GM19468 (cell line): Measurements from ENCODE around the gene SLIT1.

ENCODE experiments used
- ATAC-seq: cut with Tn5 transposase; IDR thresholded peaks from one replicate; pipeline ENCODE4 v1.9.1; 2021; ENCODE audit warnings: mild to moderate bottlenecking, moderate library complexity, moderate number of reproducible peaks; ENCODE audit not compliant: unreplicated experiment; ENCODE audit errors: extremely low read depth

Gene SLIT1

DNA sequence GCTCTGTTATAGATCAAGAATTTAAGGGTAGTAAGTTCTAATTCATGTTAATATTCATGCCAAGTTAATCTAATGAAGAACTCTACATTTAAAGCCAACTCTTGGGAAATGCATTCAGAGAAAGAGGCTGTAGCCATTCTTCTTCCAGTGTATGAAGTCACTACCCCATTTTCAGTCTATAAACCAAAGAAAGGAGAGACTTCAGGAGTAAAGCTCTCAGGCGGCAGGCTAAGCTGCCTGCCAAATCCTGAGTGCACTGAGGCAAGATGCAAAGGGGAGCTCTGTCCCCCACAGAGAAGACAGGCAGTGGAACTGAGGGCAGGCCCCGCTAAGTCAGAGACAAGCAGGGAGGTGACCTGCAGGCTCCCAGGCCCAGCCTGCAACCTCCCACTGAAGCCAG, 41.5 kb downstream of the SLIT1 start:
- no peak for ATAC-seq

DNA sequence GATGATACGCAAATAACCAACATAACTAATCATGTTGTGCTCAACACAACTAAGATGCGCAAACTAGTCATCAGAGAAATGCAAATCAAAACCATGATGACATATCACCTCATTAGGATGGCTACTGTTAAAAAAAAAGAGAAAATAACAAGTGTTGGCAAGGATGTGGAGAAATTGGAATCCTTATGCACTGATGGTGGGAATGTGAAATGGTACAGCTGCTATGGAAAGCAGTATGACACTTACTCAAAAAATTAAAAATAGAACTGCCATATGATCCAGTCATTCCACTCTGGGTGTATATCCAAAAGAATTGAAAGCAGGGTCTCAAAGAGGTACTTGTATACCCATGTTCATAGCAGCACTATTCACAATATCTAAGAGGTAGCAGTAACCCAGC, 42.9 kb downstream of the SLIT1 start:
- ATAC-seq, result no peak

GRCh38 chr10:97140902-97141745, 44.6 kb downstream of the SLIT1 start:
- ATAC-seq, result no peak

DNA sequence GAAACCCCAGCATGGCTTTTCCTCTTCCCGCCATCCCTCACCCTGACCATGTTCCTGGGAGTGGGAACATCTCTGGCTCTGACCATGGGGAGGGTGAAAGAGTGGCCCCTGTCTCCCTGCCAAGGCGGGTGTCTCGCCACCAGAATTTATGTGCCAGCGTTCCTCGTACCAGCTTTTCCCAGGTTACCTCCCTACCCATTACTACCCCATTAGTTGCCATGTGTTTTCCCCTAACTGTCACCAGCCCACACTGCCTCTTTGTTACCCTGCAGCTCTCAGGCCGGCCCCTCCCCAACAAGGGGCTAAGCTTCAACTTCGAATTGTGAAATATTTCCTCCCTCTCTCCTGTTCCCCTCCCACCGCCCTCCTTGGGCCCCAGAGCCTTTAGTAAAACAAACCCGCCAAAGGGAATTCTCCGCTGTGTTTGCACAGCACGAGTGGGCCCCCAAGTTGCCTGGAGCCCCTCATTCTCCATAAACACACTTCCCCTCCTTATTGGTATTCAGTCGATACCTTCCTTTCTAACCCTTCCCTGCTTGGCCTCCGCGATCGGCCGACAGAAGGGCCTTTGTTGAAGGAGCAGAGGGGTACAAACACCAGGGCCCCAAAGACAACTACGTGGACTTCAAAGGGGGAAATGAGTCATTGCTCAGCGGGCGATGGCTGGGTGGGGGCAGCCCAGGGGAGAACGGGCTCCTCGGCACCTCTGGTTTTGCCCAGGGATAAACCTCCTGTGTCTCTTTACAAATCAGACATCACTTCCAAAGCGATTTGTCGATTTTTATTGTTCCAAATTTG, 45.5 kb downstream of the SLIT1 start:
- ATAC-seq, result no peak

GRCh38 chr10:97139651-97140048, 46.1 kb downstream of the SLIT1 start:
- ATAC-seq, result no peak

DNA sequence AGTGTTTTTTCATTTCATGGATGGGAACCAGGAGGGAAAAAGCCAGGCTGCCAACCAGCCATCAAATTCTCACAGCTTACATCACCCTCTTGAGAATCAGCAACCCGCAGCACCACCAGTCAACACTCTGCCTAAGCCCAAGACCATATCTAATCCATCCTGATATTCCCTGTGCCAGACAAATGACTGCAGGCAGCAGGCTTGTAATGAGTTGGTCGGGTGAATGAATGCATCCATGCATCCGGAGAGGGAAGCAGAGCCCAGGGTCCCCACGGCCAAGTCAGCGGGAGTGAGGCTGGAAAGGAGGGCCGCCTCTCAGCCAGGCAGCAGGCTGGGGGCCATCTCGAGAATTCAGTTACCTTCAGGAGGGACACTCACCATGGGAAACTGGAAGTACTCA, 46.9 kb downstream of the SLIT1 start:
- ATAC-seq, result no peak

GRCh38 chr10:97138174-97138573, 47.6 kb downstream of the SLIT1 start:
- ATAC-seq, result no peak

GRCh38 chr10:97136756-97137155, 49.0 kb downstream of the SLIT1 start:
- no peak for ATAC-seq

DNA sequence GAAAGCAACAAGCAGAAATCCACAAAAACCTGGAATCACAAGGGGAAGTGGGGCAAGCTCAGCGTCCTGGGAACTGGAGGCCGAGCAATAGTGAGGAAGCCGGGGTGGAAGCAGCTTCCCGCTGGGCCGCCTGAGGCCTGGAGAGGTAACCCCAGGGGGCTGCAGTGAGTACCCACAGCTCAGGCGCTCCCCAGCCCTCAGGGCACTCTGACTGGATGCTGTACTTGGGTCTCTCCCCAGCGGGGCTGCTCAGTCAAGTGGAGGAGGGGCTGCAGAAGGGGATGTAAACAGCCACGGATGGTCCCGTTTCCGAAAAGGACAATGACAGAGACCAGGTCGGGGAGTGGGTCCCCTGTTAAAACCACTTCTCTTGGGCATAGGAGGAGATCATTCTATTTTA, 50.3 kb downstream of the SLIT1 start:
- ATAC-seq, result no peak

GRCh38 chr10:97134983-97135382, 50.8 kb downstream of the SLIT1 start:
- ATAC-seq, result no peak

DNA sequence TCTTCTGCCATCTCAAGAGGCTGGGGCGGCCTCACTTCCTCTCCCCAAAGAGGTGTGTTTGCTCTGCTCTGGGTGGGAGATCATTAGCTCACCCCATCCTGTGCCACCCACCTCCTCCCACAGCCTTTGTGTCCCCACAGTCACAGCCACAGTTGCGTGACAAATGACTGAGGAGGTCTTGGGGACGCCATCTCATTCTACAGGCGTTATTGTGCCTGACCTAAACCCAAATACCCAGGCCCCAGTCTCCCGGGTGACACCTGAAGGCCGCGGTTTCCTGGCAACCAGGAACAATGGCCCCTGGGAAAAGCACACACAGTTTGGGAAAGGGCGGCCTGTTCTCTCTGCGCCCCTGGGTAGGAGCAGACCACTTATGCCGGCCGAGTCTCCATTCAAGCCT, 51.6 kb downstream of the SLIT1 start:
- no peak for ATAC-seq

GRCh38 chr10:97132273-97132672, 53.5 kb downstream of the SLIT1 start:
- no peak for ATAC-seq

- ATAC-seq, result no peak
Measured at GRCh38 chr10:97131666-97132065, 54.1 kb downstream of the SLIT1 start.

GRCh38 chr10:97131181-97131628, 54.6 kb downstream of the SLIT1 start:
- no peak for ATAC-seq

DNA sequence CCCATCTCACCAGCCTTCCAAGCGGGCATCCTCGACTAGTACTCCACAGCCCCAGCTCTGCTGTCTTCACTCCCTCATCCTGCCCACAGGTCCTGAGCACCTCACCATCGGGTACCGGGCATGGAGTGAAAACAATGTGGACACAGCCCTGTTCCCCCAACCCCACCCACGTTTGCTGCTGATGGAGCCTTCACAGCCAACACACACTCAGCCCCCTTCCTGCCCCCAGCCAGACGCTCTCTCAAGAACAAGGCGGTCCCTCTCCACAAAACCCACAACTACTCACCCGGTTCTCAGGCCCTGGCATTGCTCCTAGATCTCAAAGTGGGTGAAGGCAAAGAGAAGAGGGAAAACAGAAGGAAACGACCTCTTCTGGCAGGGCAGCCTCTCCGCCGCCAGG, 56.1 kb downstream of the SLIT1 start:
- ATAC-seq, result no peak

GRCh38 chr10:97128516-97129154, 57.1 kb downstream of the SLIT1 start:
- no peak for ATAC-seq

- ATAC-seq, result no peak
Measured at GRCh38 chr10:97128039-97128492, 57.7 kb downstream of the SLIT1 start.

DNA sequence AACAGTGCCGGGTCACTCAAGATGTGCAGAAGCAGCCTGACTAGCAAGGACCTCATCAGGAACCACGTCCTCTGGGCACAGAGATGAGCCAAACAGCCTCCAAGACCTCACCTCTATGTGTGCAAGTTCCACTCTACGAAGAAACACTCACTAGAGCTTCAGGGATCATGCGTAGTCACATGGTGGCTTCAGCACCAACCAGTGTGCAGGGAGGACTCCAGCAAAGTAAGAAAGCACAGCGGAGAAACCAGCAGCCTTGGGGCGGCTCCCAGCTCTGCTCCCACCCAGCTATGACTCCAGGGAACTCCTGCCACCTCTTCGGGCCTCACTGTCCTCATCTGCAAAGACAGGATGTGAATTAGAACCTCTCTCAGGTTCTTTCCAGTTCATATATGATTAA, 58.2 kb downstream of the SLIT1 start:
- ATAC-seq, result no peak

GRCh38 chr10:97124211-97124610, 61.5 kb downstream of the SLIT1 start:
- ATAC-seq, result no peak

DNA sequence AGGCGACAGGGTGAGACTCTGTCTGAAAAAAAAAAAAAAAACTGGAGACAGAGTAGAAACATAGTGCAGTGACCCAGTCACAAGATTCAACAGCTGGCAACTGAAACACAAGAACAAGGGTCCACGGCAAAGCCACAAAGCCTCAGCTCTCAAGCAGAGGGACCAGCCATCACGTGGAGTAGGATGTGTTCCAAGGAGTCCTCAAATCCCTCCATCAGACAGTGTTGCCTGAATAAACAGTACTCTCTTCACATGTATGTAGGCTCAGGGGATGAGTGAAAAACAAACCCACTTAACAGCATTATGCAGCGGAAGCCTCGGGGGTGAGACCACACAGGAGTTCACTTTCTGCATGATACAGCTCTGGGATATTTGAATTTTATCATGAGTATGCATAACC, 62.0 kb downstream of the SLIT1 start:
- ATAC-seq, result no peak

GRCh38 chr10:97121041-97121440, 64.7 kb downstream of the SLIT1 start:
- no peak for ATAC-seq
